ENCODE measurements around the gene CCDC110. TPM values are rescaled to one million over a fixed set of nuclear protein-coding genes. Genes with fewer than 3 reads are reported as not detected.

The CCDC110 gene
- total and polyA plus RNA-seq, 9 of the 15 experiments (the other 6 are each of a cell fraction or from before 2014, with no cell fraction given): 0.04 to 0.35 (median 0.07) TPM; not detected in 4

- TF ChIP-seq HBP1 (CRISPR knock-in tag; IDR thresholded peaks at IDR 0.05): no peak
- TF ChIP-seq ARID3A (IDR thresholded peaks at IDR 0.05; ENCODE audit: borderline replicate concordance, low read depth, low read length): no peak; the same call in 1 of the 2 replicates
- no peak for TF ChIP-seq SNIP1 (IDR thresholded peaks at IDR 0.05; ENCODE audit: low read depth)
- TF ChIP-seq EHMT2 (IDR thresholded peaks at IDR 0.05): no peak
- TF ChIP-seq RHOXF2B (CRISPR knock-in tag; conservative IDR thresholded peaks at IDR 0.05): no peak
- no peak; the same call in 1 of the 2 replicates for TF ChIP-seq CEBPG (CRISPR knock-in tag; IDR thresholded peaks at IDR 0.05)
- no peak for TF ChIP-seq CEBPG (tag; conservative IDR thresholded peaks at IDR 0.05 in 1 of 2, IDR thresholded peaks at IDR 0.05 in 1 of 2)
- no peak for TF ChIP-seq TFE3 (CRISPR knock-in tag; IDR thresholded peaks at IDR 0.05)
- TF ChIP-seq ZNF280B (CRISPR knock-in tag; IDR thresholded peaks at IDR 0.05): no peak
- TF ChIP-seq CXXC5 (CRISPR knock-in tag; IDR thresholded peaks at IDR 0.05): peak; percentile 93
- TF ChIP-seq NKRF (IDR thresholded peaks at IDR 0.05; ENCODE audit: borderline replicate concordance): peak; percentile 88
- TF ChIP-seq L3MBTL2 (IDR thresholded peaks at IDR 0.05): peak; percentile 87
- no peak for TF ChIP-seq ZNF133 (CRISPR knock-in tag; IDR thresholded peaks at IDR 0.05)
- no peak for TF ChIP-seq RAD51 (IDR thresholded peaks at IDR 0.05; ENCODE audit: borderline replicate concordance, low read depth)
- peak; percentile 89 for TF ChIP-seq KHSRP (IDR thresholded peaks at IDR 0.05)
- TF ChIP-seq GTF2E2 (tag; IDR thresholded peaks at IDR 0.05): no peak
- no peak for TF ChIP-seq ZNF75A (CRISPR knock-in tag; IDR thresholded peaks at IDR 0.05)
- TF ChIP-seq TCF3 (CRISPR knock-in tag; IDR thresholded peaks at IDR 0.05): no peak
- no peak for TF ChIP-seq RBM25 (IDR thresholded peaks at IDR 0.05; ENCODE audit: low read depth, low read length, severe bottlenecking)
- no peak for TF ChIP-seq HDAC8 (tag; IDR thresholded peaks at IDR 0.05)
- TF ChIP-seq FOXA3 (CRISPR knock-in tag; conservative IDR thresholded peaks at IDR 0.05 in 1 of 2, IDR thresholded peaks at IDR 0.05 in 1 of 2): no peak
Observed at GRCh38 chr4:185425647-185426352, 45.7 kb downstream of the CCDC110 start, which contains the start of gene UFSP2 (continued).

Data from K562 (cell line).